ENCODE measurements around the gene UVRAG.

The UVRAG gene

GRCh38 chr11:76104285-76104684 lies 289.3 kb downstream of the UVRAG start:
- no peak overlapping the region for H3K4me3 ChIP-seq (ENCODE audit: low read depth, low read length)
- TF ChIP-seq CTCF (IDR thresholded peaks at IDR 0.05; ENCODE audit: borderline replicate concordance, insufficient read depth, low read depth, low read length): no peak

- no peak overlapping the region for H3K4me3 ChIP-seq (ENCODE audit: low read depth, low read length)
- TF ChIP-seq CTCF (IDR thresholded peaks at IDR 0.05; ENCODE audit: borderline replicate concordance, insufficient read depth, low read depth, low read length): no peak
Observed at GRCh38 chr11:76105637-76106036, 290.6 kb downstream of the UVRAG start.

- H3K4me3 ChIP-seq (ENCODE audit: low read depth, low read length): no peak overlapping the region
- no peak for TF ChIP-seq CTCF (IDR thresholded peaks at IDR 0.05; ENCODE audit: borderline replicate concordance, insufficient read depth, low read depth, low read length)
Observed at GRCh38 chr11:76107971-76108370, 293.0 kb downstream of the UVRAG start.

- TF ChIP-seq CTCF (IDR thresholded peaks at IDR 0.05; ENCODE audit: borderline replicate concordance, insufficient read depth, low read depth, low read length): no peak
- no peak overlapping the region for H3K4me3 ChIP-seq (ENCODE audit: low read depth, low read length)
Observed at GRCh38 chr11:76114238-76114637, 299.2 kb downstream of the UVRAG start.

GRCh38 chr11:76115555-76115954 lies 300.5 kb downstream of the UVRAG start:
- no peak overlapping the region for H3K4me3 ChIP-seq (ENCODE audit: low read depth, low read length)
- TF ChIP-seq CTCF (IDR thresholded peaks at IDR 0.05; ENCODE audit: borderline replicate concordance, insufficient read depth, low read depth, low read length): no peak

GRCh38 chr11:76119032-76119431 lies 304.0 kb downstream of the UVRAG start:
- H3K4me3 ChIP-seq (ENCODE audit: low read depth, low read length): no peak overlapping the region
- no peak for TF ChIP-seq CTCF (IDR thresholded peaks at IDR 0.05; ENCODE audit: borderline replicate concordance, insufficient read depth, low read depth, low read length)

- no peak overlapping the region for H3K4me3 ChIP-seq (ENCODE audit: low read depth, low read length)
- TF ChIP-seq CTCF (IDR thresholded peaks at IDR 0.05; ENCODE audit: borderline replicate concordance, insufficient read depth, low read depth, low read length): no peak
Observed at GRCh38 chr11:76119779-76120178, 304.8 kb downstream of the UVRAG start.

Data from GM12875 (cell line).